ENCODE results near the gene HES3.

Gene HES3

DNA sequence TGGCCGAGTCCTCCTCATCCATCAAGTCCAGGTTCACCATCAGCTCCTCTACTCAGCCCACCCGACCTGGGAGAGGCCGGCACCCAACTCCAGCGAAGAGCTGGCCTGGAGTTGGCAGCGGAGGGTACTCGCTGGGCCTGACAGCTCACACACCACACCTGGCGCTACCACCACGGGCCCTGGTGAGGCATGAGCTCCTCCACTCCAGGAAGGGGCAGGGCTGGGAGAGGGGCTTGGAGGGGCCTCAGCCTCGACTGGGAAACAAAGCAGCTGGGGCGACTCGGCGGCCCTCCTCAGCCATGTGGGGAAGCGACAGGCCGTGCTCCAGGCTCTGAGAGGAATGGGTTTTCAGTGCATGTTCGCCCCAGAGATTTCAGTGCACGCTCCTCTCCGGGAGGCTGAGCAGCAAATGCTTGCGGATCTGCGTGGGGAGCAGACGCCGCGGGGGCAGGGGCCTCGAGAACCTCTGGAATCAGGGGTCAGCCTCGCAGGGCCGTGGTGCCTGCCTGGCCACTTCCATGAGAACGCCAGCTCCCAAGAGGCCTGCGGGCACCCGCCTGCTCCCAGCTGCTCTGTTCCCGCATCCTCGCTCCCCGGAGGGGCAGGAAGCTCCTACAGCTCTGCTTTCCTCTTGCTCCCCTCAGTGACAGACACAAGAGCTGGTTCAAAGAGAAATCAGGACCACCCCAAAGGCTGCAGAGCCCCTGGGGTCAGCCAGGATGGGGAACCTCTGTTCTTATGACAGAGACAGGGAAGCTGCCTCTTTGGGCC is 35.8 kb downstream of the HES3 start:
- no peak for DNase-seq (ENCODE audit: low read depth)

DNA sequence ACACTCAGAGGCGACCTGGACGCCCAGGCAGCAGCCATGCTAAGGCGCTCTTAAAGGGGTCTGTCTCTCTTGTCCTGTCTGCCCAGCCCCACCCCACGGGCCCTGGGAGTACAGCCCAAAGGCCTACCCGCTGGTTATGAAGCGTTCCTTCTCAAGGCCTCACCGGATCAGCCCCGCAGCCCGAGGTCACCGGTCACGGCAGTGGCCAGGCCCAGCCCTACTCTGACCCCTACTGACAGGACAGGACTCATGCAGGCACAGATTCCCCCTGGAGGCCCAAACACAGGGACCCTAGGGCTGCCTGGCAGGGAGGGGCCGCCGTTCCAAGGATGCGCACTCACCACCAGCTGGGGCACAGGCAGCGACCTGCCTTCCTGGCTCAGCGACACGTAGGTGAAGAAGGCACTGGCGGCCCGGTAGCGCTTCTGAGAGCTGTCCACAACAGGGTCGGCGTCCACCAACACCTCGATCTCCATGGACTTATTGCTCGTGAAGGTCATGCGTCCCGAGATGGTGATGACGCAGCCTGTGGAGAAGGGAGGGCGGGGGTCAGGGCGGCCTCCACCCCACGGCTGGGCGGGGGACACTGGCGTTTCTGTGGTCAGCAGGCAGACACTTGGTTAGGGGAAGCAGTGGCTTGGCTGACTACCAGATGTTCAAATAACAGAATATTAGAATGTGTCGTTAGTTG is 36.9 kb downstream of the HES3 start:
- DNase-seq (ENCODE audit: low read depth): no peak

- no peak for DNase-seq (ENCODE audit: low read depth)
These were observed 37.8 kb downstream of the HES3 start for GRCh38 chr1:6281511-6282402.

- DNase-seq (ENCODE audit: low read depth): no peak
These were observed 38.7 kb downstream of the HES3 start for GRCh38 chr1:6282577-6283270.

DNA sequence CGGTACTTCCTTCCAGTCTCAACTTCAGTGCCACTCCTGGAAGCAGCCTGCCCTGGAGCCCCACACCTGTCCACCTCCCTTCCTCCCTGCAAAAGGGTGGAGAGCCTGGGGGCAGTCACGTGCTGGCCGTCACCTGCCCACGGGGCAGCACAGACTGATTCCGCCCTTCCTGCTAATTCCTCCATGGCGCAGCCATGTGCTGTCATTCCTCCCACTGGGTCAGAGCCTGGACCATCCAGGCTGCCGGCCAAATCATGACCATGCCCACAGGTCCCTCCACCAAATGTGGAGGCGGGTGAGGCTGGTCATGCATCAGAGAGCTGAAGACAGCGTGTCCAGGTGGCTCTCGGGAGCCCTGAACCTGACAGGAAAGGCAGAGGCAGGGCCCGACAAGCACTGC is 41.4 kb downstream of the HES3 start:
- no peak for DNase-seq (ENCODE audit: low read depth)

DNA sequence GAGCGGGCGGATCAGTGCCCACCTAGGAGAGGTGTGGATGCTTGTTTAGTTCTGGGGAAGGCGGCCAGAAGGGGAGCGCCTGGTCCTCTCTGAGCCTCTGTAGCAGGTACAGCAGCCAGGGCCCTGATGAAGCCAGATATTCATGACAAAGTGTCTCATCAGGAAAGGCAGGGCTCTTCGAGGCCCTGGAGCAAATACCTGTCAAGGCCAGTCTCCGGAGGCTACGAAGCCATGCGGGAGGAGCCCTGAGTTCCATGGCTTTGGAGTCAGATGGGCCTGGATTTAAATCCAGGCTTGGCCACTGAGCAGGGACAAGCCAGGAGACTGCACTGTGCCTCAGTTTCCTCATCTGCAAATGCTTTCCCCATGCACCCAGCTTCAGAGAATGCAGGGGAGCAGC is 42.3 kb downstream of the HES3 start:
- no peak for DNase-seq (ENCODE audit: low read depth)

DNA sequence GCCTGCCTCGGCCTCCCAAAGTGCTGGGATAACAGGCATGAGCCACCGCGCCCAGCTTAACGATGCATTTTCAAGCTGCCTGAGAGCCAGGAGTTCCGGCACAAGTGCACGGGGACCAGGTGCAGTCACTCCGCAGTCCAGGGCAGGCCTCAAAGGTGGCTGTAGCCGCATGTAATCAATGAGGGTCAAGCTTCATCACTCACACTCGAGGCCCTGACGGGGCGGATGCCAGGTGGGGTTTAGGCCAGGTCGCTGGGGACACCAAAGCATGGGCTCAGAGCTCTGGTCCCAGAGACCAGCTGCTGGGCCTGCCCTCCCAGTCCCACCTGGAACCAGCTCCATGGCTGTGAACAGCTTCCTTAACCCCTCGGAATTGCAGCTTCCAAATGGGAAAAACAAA is 43.0 kb downstream of the HES3 start:
- DNase-seq (ENCODE audit: low read depth): no peak

GRCh38 chr1:6287431-6287886 is 43.5 kb downstream of the HES3 start:
- no peak for DNase-seq (ENCODE audit: low read depth)

- DNase-seq (ENCODE audit: low read depth): no peak
These were observed 44.0 kb downstream of the HES3 start for GRCh38 chr1:6288026-6288425.

- no peak for DNase-seq (ENCODE audit: low read depth)
These were observed 44.7 kb downstream of the HES3 start for GRCh38 chr1:6288665-6289064.

- DNase-seq (ENCODE audit: low read depth): no peak
These were observed 48.1 kb downstream of the HES3 start for GRCh38 chr1:6292102-6292501.

- no peak for DNase-seq (ENCODE audit: low read depth)
These were observed 50.3 kb downstream of the HES3 start for GRCh38 chr1:6294080-6294889.

GRCh38 chr1:6294890-6295556 is 51.0 kb downstream of the HES3 start:
- no peak for DNase-seq (ENCODE audit: low read depth)

Measured in activated T-cell treated with anti-CD3 and anti-CD28 coated beads for 24 hours (primary cell).